ENCODE measurements around the gene C19orf33. TPM values are rescaled to one million over a fixed set of nuclear protein-coding genes. Genes with fewer than 3 reads are reported as not detected.
"Not testable (repeated sequence)": the region's sequence is repeated elsewhere in the genome, so short reads cannot be mapped to it uniquely, and the experiment has no call there.

The C19orf33 gene
- total and polyA plus RNA-seq, 11 donors: 3.5 to 73.1 (median 12.2) TPM; not detected in 1

DNA sequence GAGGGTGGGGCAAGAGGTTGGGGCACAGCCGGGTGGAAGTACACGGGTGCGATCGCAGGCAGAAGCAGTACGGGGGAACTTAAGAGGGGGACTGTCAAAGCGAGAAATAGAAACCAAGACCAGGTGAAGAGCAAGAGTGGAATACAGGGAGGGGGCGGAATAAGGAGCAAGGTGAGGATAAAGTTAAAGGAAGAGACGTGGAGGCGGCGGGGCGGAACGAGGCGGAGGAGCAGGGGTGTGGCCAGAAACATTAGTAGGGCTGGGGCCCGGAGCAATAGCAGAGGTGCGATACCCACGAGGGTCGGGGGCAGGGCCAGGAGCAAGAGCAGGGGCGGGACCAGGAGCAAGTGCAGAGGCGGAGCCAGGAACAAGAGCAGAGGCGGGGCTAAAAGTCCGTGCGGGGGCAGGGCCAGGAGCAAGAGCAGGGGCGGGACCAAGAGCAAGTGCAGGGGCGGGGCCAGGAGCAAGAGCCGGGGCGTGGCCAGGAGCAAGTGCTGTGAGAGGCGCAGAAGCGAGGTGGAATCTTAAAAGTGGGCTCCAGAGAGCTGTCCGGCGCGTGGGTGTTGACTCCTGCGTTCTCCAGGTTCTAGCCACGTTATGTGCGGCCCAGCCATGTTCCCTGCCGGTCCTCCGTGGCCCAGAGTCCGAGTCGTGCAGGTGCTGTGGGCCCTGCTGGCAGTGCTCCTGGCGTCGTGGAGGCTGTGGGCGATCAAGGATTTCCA lies 32.7 kb downstream of the C19orf33 start:
- H3K27me3 ChIP-seq: no peaks in the 10 kb centered on the region
- WGBS, 4 donors: 4 to 7% (median 5%) methylated on average over 39 to 41 of the region's 41 CpGs
- intact Hi-C loops (cut with DNase I): loop anchor here (1.0 to 10.0 kb wide), 11 partner anchors 24 to 432 kb away; partner anchors contain the start of genes PSMD8 (in 6 of the 10), SIPA1L3 (in 6 of the 10) and WDR87 (in 6 of the 10)
- H3K36me3 ChIP-seq: peaks cover 0 to 9% (median 0%) of the 10 kb centered on the region in 9 donors
- TF ChIP-seq, protein P1, sequence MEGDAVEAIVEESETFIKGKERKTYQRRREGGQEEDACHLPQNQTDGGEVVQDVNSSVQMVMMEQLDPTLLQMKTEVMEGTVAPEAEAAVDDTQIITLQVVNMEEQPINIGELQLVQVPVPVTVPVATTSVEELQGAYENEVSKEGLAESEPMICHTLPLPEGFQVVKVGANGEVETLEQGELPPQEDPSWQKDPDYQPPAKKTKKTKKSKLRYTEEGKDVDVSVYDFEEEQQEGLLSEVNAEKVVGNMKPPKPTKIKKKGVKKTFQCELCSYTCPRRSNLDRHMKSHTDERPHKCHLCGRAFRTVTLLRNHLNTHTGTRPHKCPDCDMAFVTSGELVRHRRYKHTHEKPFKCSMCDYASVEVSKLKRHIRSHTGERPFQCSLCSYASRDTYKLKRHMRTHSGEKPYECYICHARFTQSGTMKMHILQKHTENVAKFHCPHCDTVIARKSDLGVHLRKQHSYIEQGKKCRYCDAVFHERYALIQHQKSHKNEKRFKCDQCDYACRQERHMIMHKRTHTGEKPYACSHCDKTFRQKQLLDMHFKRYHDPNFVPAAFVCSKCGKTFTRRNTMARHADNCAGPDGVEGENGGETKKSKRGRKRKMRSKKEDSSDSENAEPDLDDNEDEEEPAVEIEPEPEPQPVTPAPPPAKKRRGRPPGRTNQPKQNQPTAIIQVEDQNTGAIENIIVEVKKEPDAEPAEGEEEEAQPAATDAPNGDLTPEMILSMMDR (IDR thresholded peaks at IDR 0.05): no peak
- TF ChIP-seq POLR2A (IDR thresholded peaks at IDR 0.05): no peak
- H3K4me3 ChIP-seq: peak overlapping the region; percentile 35 to 94 (median 74)
- H3K27ac ChIP-seq: peak overlapping the region; percentile 85 to 98 (median 93)
- DNase-seq (peak; percentile 93 to 97 (median 96)), ATAC-seq (peak; percentile 45 to 83 (median 80))
- H3K4me1 ChIP-seq: peaks cover 0 to 12% (median 8%) of the 10 kb centered on the region in 12 donors
- no peaks in the 10 kb centered on the region for H3K9me3 ChIP-seq

DNA sequence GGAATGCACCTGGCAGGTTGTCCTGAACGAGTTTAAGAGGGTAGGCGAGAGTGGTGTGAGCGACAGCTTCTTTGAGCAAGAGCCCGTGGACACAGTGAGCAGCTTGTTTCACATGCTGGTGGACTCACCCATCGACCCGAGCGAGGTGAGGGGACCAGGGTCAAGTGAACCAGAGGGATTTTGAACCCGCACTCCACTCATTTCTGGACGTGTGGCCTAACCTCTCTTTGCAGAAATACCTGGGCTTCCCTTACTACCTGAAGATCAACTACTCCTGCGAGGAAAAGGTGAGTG lies 33.3 kb downstream of the C19orf33 start:
- intact Hi-C loops (cut with DNase I): loop anchor here (1.0 to 10.0 kb wide), 10 partner anchors 23 to 433 kb away; partner anchors contain the start of genes SIPA1L3 (in 6 of the 10), WDR87 (in 6 of the 10) and PSMD8 (in 4 of the 10)
- peaks cover 0 to 9% (median 0%) of the 10 kb centered on the region in 9 donors for H3K36me3 ChIP-seq
- peak overlapping the region in 11 of 12 donors; percentile 2 to 94 (median 75) for H3K4me3 ChIP-seq
- no peaks in the 10 kb centered on the region for H3K27me3 ChIP-seq
- H3K9me3 ChIP-seq: no peaks in the 10 kb centered on the region
- peaks cover 0 to 12% (median 8%) of the 10 kb centered on the region in 12 donors for H3K4me1 ChIP-seq
- H3K27ac ChIP-seq: peak overlapping the region in 9 of 12 donors; percentile 89 to 98 (median 94)
- ATAC-seq (no peak), DNase-seq (no peak)
- TF ChIP-seq POLR2A (IDR thresholded peaks at IDR 0.05): no peak
- TF ChIP-seq, protein P1 (IDR thresholded peaks at IDR 0.05): no peak
- 65 to 78% (median 68%) methylated on average over 10 of the region's 10 CpGs for WGBS, 4 donors

- not testable (repeated sequence) for H3K4me3 ChIP-seq, H3K27me3 ChIP-seq, DNase-seq, H3K36me3 ChIP-seq, H3K27ac ChIP-seq, ATAC-seq, H3K9me3 ChIP-seq
- peaks cover 0 to 12% (median 8%) of the 10 kb centered on the region in 12 donors for H3K4me1 ChIP-seq
- intact Hi-C loops (cut with DNase I): loop anchor here in 9 of 10 donors (5.0 to 10.0 kb wide), 7 partner anchors 33 to 434 kb away; partner anchors contain the start of genes SIPA1L3 (in 6 of the 9), WDR87 (in 6 of the 9) and PSMD8 (in 1 of the 9)
- 72 to 79% (median 77%) methylated on average over 4 of the region's 4 CpGs for WGBS, 4 donors
Measured at GRCh38 chr19:38339011-38339410, 35.0 kb downstream of the C19orf33 start.

GRCh38 chr19:38340927-38341326 lies 36.9 kb downstream of the C19orf33 start:
- WGBS, 4 donors: 90 to 96% (median 92%) methylated on average over 2 of the region's 2 CpGs
- ATAC-seq: no peak
- DNase-seq: no peak

More at GRCh38 chr19:38340927-38341326, 36.9 kb downstream of the C19orf33 start:
- Histone ChIP-seq H3K4me3 (no peak overlapping the region), H3K27ac (no peak overlapping the region), H3K9me3 (no peaks in the 10 kb centered on the region), H3K27me3 (no peaks in the 10 kb centered on the region), H3K4me1 (peaks cover 0 to 7% (median 6%) of the 10 kb centered on the region in 12 donors), H3K36me3 (peaks cover 0 to 11% (median 0%) of the 10 kb centered on the region in 9 donors)
- intact Hi-C loops (cut with DNase I): no loop called here
- TF ChIP-seq POLR2A (IDR thresholded peaks at IDR 0.05): no peak
- TF ChIP-seq, protein P1 (IDR thresholded peaks at IDR 0.05): no peak

All from heart left ventricle (tissue), 16 donors.